T-helper 2 cell (primary cell): Measurements from ENCODE around the gene ZNF714.

Source experiments
- DNase-seq, 5 experiments: peaks; one replicate each; pipeline versions ENCODE4 v3.0.0 to v3.0.0-alpha.2; 2012 to 2022
- total RNA-seq, 2 donors: gene quantifications; one replicate each; lab custom pipeline; 2026; lab: John Stamatoyannopoulos, UW

ZNF714 gene
- 16.8 to 35.8 reads per million in 2 donors for total RNA-seq

- DNase-seq: peak; percentile 50 to 94 (median 73)
Measured at GRCh38 chr19:21082011-21082975, at the start of gene ZNF714. TSS of gene ZNF714 (plus strand) at chr19:21082203. CDS start at chr19:21098269, 16,066 bp downstream.

GRCh38 chr19:21045028-21045427 lies 37.0 kb upstream of the ZNF714 start:
- DNase-seq: no peak

- DNase-seq: no peak
Measured at GRCh38 chr19:21046489-21046888, 35.5 kb upstream of the ZNF714 start.

GRCh38 chr19:21047716-21048115 lies 34.3 kb upstream of the ZNF714 start:
- no peak for DNase-seq

GRCh38 chr19:21052902-21053301 lies 29.1 kb upstream of the ZNF714 start:
- DNase-seq: no peak

GRCh38 chr19:21065336-21065735 lies 16.7 kb upstream of the ZNF714 start:
- DNase-seq: no peak

- peak in 1 of 5 experiments; percentile 17 for DNase-seq
Measured at GRCh38 chr19:21084343-21084742, 2.3 kb downstream of the ZNF714 start.

GRCh38 chr19:21087871-21088270 lies 5.9 kb downstream of the ZNF714 start:
- no peak for DNase-seq

GRCh38 chr19:21092109-21092508 lies 10.1 kb downstream of the ZNF714 start:
- no peak for DNase-seq

- DNase-seq: no peak
Measured at GRCh38 chr19:21094347-21095025, 12.5 kb downstream of the ZNF714 start.

GRCh38 chr19:21098291-21098690 lies 16.3 kb downstream of the ZNF714 start:
- no peak for DNase-seq

GRCh38 chr19:21101521-21102242 lies 19.7 kb downstream of the ZNF714 start:
- peak in 1 of 5 experiments; percentile 22 for DNase-seq

GRCh38 chr19:21109116-21109515 lies 27.1 kb downstream of the ZNF714 start:
- DNase-seq: no peak

- no peak for DNase-seq
Measured at GRCh38 chr19:21110183-21110582, 28.2 kb downstream of the ZNF714 start.

- DNase-seq: no peak
Measured at GRCh38 chr19:21115430-21115829, 33.4 kb downstream of the ZNF714 start.

GRCh38 chr19:21117041-21117907 lies 35.3 kb downstream of the ZNF714 start:
- DNase-seq: no peak

GRCh38 chr19:21126078-21126477 lies 44.1 kb downstream of the ZNF714 start:
- DNase-seq: no peak

- DNase-seq: no peak
Measured at GRCh38 chr19:21127001-21127400, 45.0 kb downstream of the ZNF714 start.

- DNase-seq: no peak
Measured at GRCh38 chr19:21127898-21128297, 45.9 kb downstream of the ZNF714 start.

GRCh38 chr19:21128901-21129698 lies 47.1 kb downstream of the ZNF714 start:
- no peak for DNase-seq
